ENCODE data around the gene BTBD17. TPM values are rescaled to one million over a fixed set of nuclear protein-coding genes. Genes with fewer than 3 reads are reported as not detected.

Gene BTBD17
- total and polyA plus RNA-seq, 7 donors: 0.03 TPM; not detected in 6

- Histone ChIP-seq H3K9me3 (no peaks in the 10 kb centered on the region), H3K27ac (no peak overlapping the region), H3K36me3 (no peaks in the 10 kb centered on the region), H3K4me3 (no peak overlapping the region), H3K4me1 (peaks cover 0 to 7% (median 6%) of the 10 kb centered on the region in 4 donors), H3K27me3 (peaks cover 0 to 23% (median 6%) of the 10 kb centered on the region in 3 donors)
- TF ChIP-seq EP300 (IDR thresholded peaks at IDR 0.05): no peak
- TF ChIP-seq POLR2A (IDR thresholded peaks at IDR 0.05): no peak
- no peak for TF ChIP-seq POLR2AphosphoS5 (IDR thresholded peaks at IDR 0.05)
- TF ChIP-seq CTCF (IDR thresholded peaks at IDR 0.05): no peak
- intact Hi-C loops (cut with DNase I): no loop called here
- WGBS, 2 donors: 21 to 33% methylated on average over 10 of the region's 10 CpGs
- no peak for DNase-seq
Measured at GRCh38 chr17:74369221-74369620, 7.6 kb upstream of the BTBD17 start.

GRCh38 chr17:74368341-74369081, 6.8 kb upstream of the BTBD17 start:
- no peak overlapping the region for H3K4me3 ChIP-seq
- no peak overlapping the region for H3K27ac ChIP-seq
- no peaks in the 10 kb centered on the region for H3K36me3 ChIP-seq
- intact Hi-C loops (cut with DNase I): no loop called here
- H3K9me3 ChIP-seq: no peaks in the 10 kb centered on the region
- 6 to 22% methylated on average over 14 of the region's 14 CpGs for WGBS, 2 donors
- peak; percentile 78 for DNase-seq
- H3K4me1 ChIP-seq: peaks cover 0 to 7% (median 2%) of the 10 kb centered on the region in 4 donors
- peak; percentile 51 to 94 (median 88) for TF ChIP-seq CTCF (IDR thresholded peaks at IDR 0.05)
- TF ChIP-seq POLR2AphosphoS5 (IDR thresholded peaks at IDR 0.05): no peak
- H3K27me3 ChIP-seq: peaks cover 0 to 23% (median 6%) of the 10 kb centered on the region in 3 donors

GRCh38 chr17:74367206-74367605, 5.5 kb upstream of the BTBD17 start, which contains the start of gene GPR142:
Gene GPR142 (plus strand): TSS chr17:74367506. CDS start chr17:74369541, 2,035 bp downstream.
- Histone ChIP-seq H3K4me3 (no peak within 1 kb of the TSS), H3K36me3 (no peaks in the 10 kb centered on the region), H3K9me3 (no peaks in the 10 kb centered on the region), H3K4me1 (peaks cover 0 to 7% (median 2%) of the 10 kb centered on the region in 4 donors), H3K27me3 (peaks cover under 1 to 34% (median 7%) of the 10 kb centered on the region in 3 donors), H3K27ac (no peak within 1 kb of the TSS)
- no peak for TF ChIP-seq POLR2A (IDR thresholded peaks at IDR 0.05)
- TF ChIP-seq POLR2AphosphoS5 (IDR thresholded peaks at IDR 0.05): no peak
- no peak for TF ChIP-seq EP300 (IDR thresholded peaks at IDR 0.05)
- TF ChIP-seq CTCF (IDR thresholded peaks at IDR 0.05): no peak
- DNase-seq: no peak
- intact Hi-C loops (cut with DNase I): no loop called here
- 79 to 90% methylated on average over 5 of the region's 5 CpGs for WGBS, 2 donors

- Histone ChIP-seq H3K9me3 (no peaks in the 10 kb centered on the region), H3K36me3 (no peaks in the 10 kb centered on the region), H3K27ac (no peak overlapping the region), H3K4me3 (no peak overlapping the region), H3K27me3 (peaks cover 18 to 60% (median 40%) of the 10 kb centered on the region in 3 donors), H3K4me1 (peaks cover 0 to 9% (median 1%) of the 10 kb centered on the region in 4 donors)
- WGBS, 2 donors: 66 to 75% methylated on average over 14 of the region's 14 CpGs
- no peak for DNase-seq
- TF ChIP-seq EP300 (IDR thresholded peaks at IDR 0.05) (no peak), CTCF (IDR thresholded peaks at IDR 0.05) (no peak), POLR2A (IDR thresholded peaks at IDR 0.05) (no peak), POLR2AphosphoS5 (IDR thresholded peaks at IDR 0.05) (no peak)
- intact Hi-C loops (cut with DNase I): no loop called here
Measured at GRCh38 chr17:74362810-74363498, 1.3 kb upstream of the BTBD17 start.
